Measurements from ENCODE around the gene RYK.
"Not testable (repeated sequence)": the region's sequence is repeated elsewhere in the genome, so short reads cannot be mapped to it uniquely, and the experiment has no call there.

The RYK gene

DNA sequence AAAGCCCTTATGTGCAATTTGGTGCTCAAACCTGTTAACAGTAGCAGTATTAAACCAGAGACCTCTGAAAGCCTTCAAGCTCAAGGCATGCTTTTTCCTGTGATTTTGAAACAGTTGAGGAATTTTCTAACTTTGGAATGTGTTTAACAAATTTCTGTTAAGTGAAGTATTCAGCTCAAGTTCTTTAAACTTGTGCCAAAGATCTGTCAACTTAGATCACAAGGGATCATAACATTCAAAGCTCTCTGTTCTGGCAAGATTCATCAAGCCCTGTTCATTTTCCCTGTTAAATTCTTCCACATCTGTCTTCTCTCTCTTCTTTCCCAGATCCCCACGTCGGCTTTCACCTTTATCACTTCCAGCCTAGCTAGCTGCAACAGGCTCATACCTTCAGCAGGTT is 28.8 kb upstream of the RYK start:
- peaks cover 0 to 13% (median 0%) of the 10 kb centered on the region in 3 experiments for H3K27me3 ChIP-seq (ENCODE audit: control insufficient read depth in 3 of 3, insufficient read depth in 3 of 3, low read depth in 1 of 3, low read length in 3 of 3)
- H3K9ac ChIP-seq (ENCODE audit: low read depth, low read length, poor library complexity), result no peak overlapping the region
- H3K4me3 ChIP-seq (ENCODE audit: low read length in 2 of 2), result no peak overlapping the region
- H2AFZ ChIP-seq (ENCODE audit: low read length), result no peak overlapping the region
- H4K91ac ChIP-seq (ENCODE audit: low read depth, low read length, poor library complexity), result no peak overlapping the region
- no peak overlapping the region for H2BK15ac ChIP-seq (ENCODE audit: low read length)
- H3K23ac ChIP-seq (ENCODE audit: low read depth, low read length, poor library complexity), result no peak overlapping the region
- no peak overlapping the region for H3K27ac ChIP-seq (replicated peaks; ENCODE audit: low read length)
- H3K79me1 ChIP-seq (ENCODE audit: low read depth, low read length), result no peaks in the 10 kb centered on the region
- H2AK5ac ChIP-seq (ENCODE audit: low read depth, low read length), result no peak overlapping the region
- no peak overlapping the region for H4K8ac ChIP-seq (ENCODE audit: low read depth, low read length)
- peaks cover 0 to 3% of the 10 kb centered on the region in 2 donors for H3K9me3 ChIP-seq (replicated peaks in 1 of 2; ENCODE audit: control insufficient read depth in 2 of 2, insufficient read depth in 1 of 2, low read depth in 1 of 2, low read length in 2 of 2)
- H3K14ac ChIP-seq (ENCODE audit: low read length), result no peak overlapping the region
- no peak overlapping the region for H2BK12ac ChIP-seq (ENCODE audit: low read length)
- no peak overlapping the region for H3K4me2 ChIP-seq (ENCODE audit: insufficient read depth, low read length, poor library complexity, severe bottlenecking)
- no peak overlapping the region for H2BK5ac ChIP-seq (ENCODE audit: low read length)
- WGBS, 2 donors (ENCODE audit: extremely low coverage in 2 of 2, insufficient read length in 2 of 2, insufficient replicate concordance in 1 of 2), result no CpG with 5 or more reads among the region's 2 CpGs
- H3K4ac ChIP-seq (ENCODE audit: low read length), result no peak overlapping the region
- DNase-seq (ENCODE audit: low spot score), result no peak
- H3K36me3 ChIP-seq (replicated peaks in 1 of 2; ENCODE audit: control insufficient read depth in 2 of 2, insufficient read depth in 2 of 2, low read length in 2 of 2), result no peaks in the 10 kb centered on the region
- peaks cover 0 to 10% of the 10 kb centered on the region in 2 donors for H3K4me1 ChIP-seq (ENCODE audit: control insufficient read depth in 2 of 2, insufficient read depth in 1 of 2, low read depth in 1 of 2, low read length in 2 of 2)
- no peak overlapping the region for H3K18ac ChIP-seq (ENCODE audit: low read length)
- H2BK120ac ChIP-seq (ENCODE audit: low read depth, low read length), result no peak overlapping the region

DNA sequence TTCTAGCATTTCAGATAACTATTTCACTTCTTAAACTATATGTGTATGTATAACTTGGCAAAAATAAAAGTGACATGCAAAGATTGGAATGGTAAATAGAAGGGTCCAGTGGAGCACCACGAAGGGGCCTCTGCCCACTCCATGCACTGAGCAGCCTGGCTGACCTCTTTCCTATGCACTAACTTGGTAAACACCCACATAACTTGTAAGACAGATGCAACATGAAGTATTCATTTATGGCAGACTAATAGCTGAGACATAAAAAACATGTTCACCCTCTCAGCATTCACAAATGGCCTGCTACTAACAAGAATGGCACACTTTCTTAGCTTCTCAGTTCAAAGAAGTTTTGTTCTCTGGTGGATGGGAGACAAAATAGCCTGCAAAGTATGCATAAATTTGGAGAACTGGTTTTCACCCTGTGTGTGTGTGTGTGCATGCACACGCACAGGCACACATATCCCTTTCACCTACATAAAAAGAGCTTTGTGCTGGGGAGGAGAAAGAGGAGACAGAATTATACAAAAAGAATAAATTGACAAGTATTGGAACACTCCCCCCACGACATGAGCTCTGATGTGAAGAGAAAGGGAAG is 26.5 kb upstream of the RYK start:
- Histone ChIP-seq H4K91ac (ENCODE audit: low read depth, low read length, poor library complexity) (no peak overlapping the region), H3K4me1 (ENCODE audit: control insufficient read depth in 2 of 2, insufficient read depth in 1 of 2, low read depth in 1 of 2, low read length in 2 of 2) (peaks cover 0 to 10% of the 10 kb centered on the region in 2 donors), H2AFZ (ENCODE audit: low read length) (peak overlapping the region; percentile 19), H4K8ac (ENCODE audit: low read depth, low read length) (no peak overlapping the region), H3K4ac (ENCODE audit: low read length) (no peak overlapping the region), H3K9me3 (replicated peaks in 1 of 2; ENCODE audit: control insufficient read depth in 2 of 2, insufficient read depth in 1 of 2, low read depth in 1 of 2, low read length in 2 of 2) (peaks cover 0 to 3% of the 10 kb centered on the region in 2 donors), H3K27ac (replicated peaks; ENCODE audit: low read length) (no peak overlapping the region), H3K4me3 (ENCODE audit: low read length in 2 of 2) (no peak overlapping the region), H3K18ac (ENCODE audit: low read length) (no peak overlapping the region), H3K23ac (ENCODE audit: low read depth, low read length, poor library complexity) (no peak overlapping the region), H2BK12ac (ENCODE audit: low read length) (no peak overlapping the region), H3K4me2 (ENCODE audit: insufficient read depth, low read length, poor library complexity, severe bottlenecking) (no peak overlapping the region), H3K79me1 (ENCODE audit: low read depth, low read length) (no peaks in the 10 kb centered on the region), H3K36me3 (replicated peaks in 1 of 2; ENCODE audit: control insufficient read depth in 2 of 2, insufficient read depth in 2 of 2, low read length in 2 of 2) (no peaks in the 10 kb centered on the region), H2BK120ac (ENCODE audit: low read depth, low read length) (no peak overlapping the region), H3K27me3 (ENCODE audit: control insufficient read depth in 3 of 3, insufficient read depth in 3 of 3, low read depth in 1 of 3, low read length in 3 of 3) (peaks cover 0 to 22% (median 0%) of the 10 kb centered on the region in 3 experiments), H2AK5ac (ENCODE audit: low read depth, low read length) (no peak overlapping the region), H2BK15ac (ENCODE audit: low read length) (no peak overlapping the region), H3K9ac (ENCODE audit: low read depth, low read length, poor library complexity) (no peak overlapping the region), H3K14ac (ENCODE audit: low read length) (no peak overlapping the region), H2BK5ac (ENCODE audit: low read length) (no peak overlapping the region)
- no CpG with 5 or more reads among the region's 3 CpGs for WGBS, 2 donors (ENCODE audit: extremely low coverage in 2 of 2, insufficient read length in 2 of 2, insufficient replicate concordance in 1 of 2)
- no peak for DNase-seq (ENCODE audit: low spot score)

DNA sequence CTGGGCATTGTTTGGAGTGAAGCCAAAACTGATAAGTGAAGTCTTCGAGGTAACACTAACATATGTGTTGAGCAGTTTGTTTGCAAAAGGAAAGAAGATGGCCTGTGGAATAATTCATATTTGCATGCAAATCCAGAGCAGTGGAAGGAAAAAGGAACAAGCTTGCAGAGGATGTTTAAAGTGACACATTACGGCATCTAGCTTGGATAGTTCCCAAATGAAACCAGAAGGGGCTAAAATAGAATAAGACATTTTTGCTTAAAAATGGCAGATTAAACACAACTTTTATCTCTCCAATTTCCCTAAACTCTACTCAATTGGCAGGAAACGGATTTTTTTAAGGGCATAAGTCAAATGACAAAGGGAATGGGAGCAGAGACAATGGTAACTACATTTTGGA is 25.4 kb upstream of the RYK start:
- peaks cover 0 to 31% (median 0%) of the 10 kb centered on the region in 3 experiments for H3K27me3 ChIP-seq (ENCODE audit: control insufficient read depth in 3 of 3, insufficient read depth in 3 of 3, low read depth in 1 of 3, low read length in 3 of 3)
- no peak overlapping the region for H3K4me3 ChIP-seq (ENCODE audit: low read length in 2 of 2)
- no peak overlapping the region for H4K8ac ChIP-seq (ENCODE audit: low read depth, low read length)
- H3K4me1 ChIP-seq (ENCODE audit: control insufficient read depth in 2 of 2, insufficient read depth in 1 of 2, low read depth in 1 of 2, low read length in 2 of 2), result peaks cover 0 to 10% of the 10 kb centered on the region in 2 donors
- no peak overlapping the region for H3K4ac ChIP-seq (ENCODE audit: low read length)
- DNase-seq (ENCODE audit: low spot score), result no peak
- H3K4me2 ChIP-seq (ENCODE audit: insufficient read depth, low read length, poor library complexity, severe bottlenecking), result no peak overlapping the region
- H2BK5ac ChIP-seq (ENCODE audit: low read length), result no peak overlapping the region
- no peak overlapping the region for H4K91ac ChIP-seq (ENCODE audit: low read depth, low read length, poor library complexity)
- H2BK15ac ChIP-seq (ENCODE audit: low read length), result no peak overlapping the region
- no peaks in the 10 kb centered on the region for H3K36me3 ChIP-seq (replicated peaks in 1 of 2; ENCODE audit: control insufficient read depth in 2 of 2, insufficient read depth in 2 of 2, low read length in 2 of 2)
- no peak overlapping the region for H2BK120ac ChIP-seq (ENCODE audit: low read depth, low read length)
- WGBS, 2 donors (ENCODE audit: extremely low coverage in 2 of 2, insufficient read length in 2 of 2, insufficient replicate concordance in 1 of 2), result no CpG with 5 or more reads among the region's 3 CpGs
- no peaks in the 10 kb centered on the region for H3K9me3 ChIP-seq (replicated peaks in 1 of 2; ENCODE audit: control insufficient read depth in 2 of 2, insufficient read depth in 1 of 2, low read depth in 1 of 2, low read length in 2 of 2)
- H2AFZ ChIP-seq (ENCODE audit: low read length), result no peak overlapping the region
- H3K18ac ChIP-seq (ENCODE audit: low read length), result no peak overlapping the region
- H2BK12ac ChIP-seq (ENCODE audit: low read length), result no peak overlapping the region
- H2AK5ac ChIP-seq (ENCODE audit: low read depth, low read length), result no peak overlapping the region
- no peak overlapping the region for H3K9ac ChIP-seq (ENCODE audit: low read depth, low read length, poor library complexity)
- H3K23ac ChIP-seq (ENCODE audit: low read depth, low read length, poor library complexity), result no peak overlapping the region
- H3K14ac ChIP-seq (ENCODE audit: low read length), result no peak overlapping the region
- H3K27ac ChIP-seq (replicated peaks; ENCODE audit: low read length), result no peak overlapping the region
- H3K79me1 ChIP-seq (ENCODE audit: low read depth, low read length), result no peaks in the 10 kb centered on the region

DNA sequence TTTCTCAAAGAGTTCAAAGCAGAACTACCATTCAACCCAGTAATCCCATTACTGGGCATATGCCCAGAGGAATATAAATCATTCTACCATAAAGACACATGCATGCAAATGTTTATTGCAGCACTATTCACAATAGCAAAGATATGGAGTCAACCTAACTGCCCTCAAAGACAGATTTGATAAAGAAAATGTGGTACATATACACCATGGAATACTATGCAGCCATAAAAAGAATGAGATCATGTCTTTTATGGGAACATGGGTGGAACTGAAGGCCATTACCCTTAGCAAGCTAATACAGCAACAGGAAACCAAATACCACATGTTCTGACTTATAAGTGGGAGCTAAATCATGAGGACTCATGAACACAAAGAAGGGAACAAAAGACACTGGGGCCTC is 24.5 kb upstream of the RYK start:
- not testable (repeated sequence) for H3K4me2 ChIP-seq (ENCODE audit: insufficient read depth, low read length, poor library complexity, severe bottlenecking); H2BK120ac ChIP-seq (ENCODE audit: low read depth, low read length); H3K18ac ChIP-seq (ENCODE audit: low read length); H2AFZ ChIP-seq (ENCODE audit: low read length); H2BK5ac ChIP-seq (ENCODE audit: low read length); H2AK5ac ChIP-seq (ENCODE audit: low read depth, low read length); H3K36me3 ChIP-seq (replicated peaks in 1 of 2; ENCODE audit: control insufficient read depth in 2 of 2, insufficient read depth in 2 of 2, low read length in 2 of 2); H4K8ac ChIP-seq (ENCODE audit: low read depth, low read length); H4K91ac ChIP-seq (ENCODE audit: low read depth, low read length, poor library complexity); H2BK15ac ChIP-seq (ENCODE audit: low read length); DNase-seq (ENCODE audit: low spot score); H2BK12ac ChIP-seq (ENCODE audit: low read length); H3K14ac ChIP-seq (ENCODE audit: low read length); H3K4me1 ChIP-seq (ENCODE audit: control insufficient read depth in 2 of 2, insufficient read depth in 1 of 2, low read depth in 1 of 2, low read length in 2 of 2); H3K79me1 ChIP-seq (ENCODE audit: low read depth, low read length); H3K9me3 ChIP-seq (replicated peaks in 1 of 2; ENCODE audit: control insufficient read depth in 2 of 2, insufficient read depth in 1 of 2, low read depth in 1 of 2, low read length in 2 of 2); H3K23ac ChIP-seq (ENCODE audit: low read depth, low read length, poor library complexity); H3K4ac ChIP-seq (ENCODE audit: low read length); H3K27ac ChIP-seq (replicated peaks; ENCODE audit: low read length); H3K4me3 ChIP-seq (ENCODE audit: low read length in 2 of 2); H3K9ac ChIP-seq (ENCODE audit: low read depth, low read length, poor library complexity)
- H3K27me3 ChIP-seq (ENCODE audit: control insufficient read depth in 3 of 3, insufficient read depth in 3 of 3, low read depth in 1 of 3, low read length in 3 of 3), result peaks cover 0 to 32% (median 0%) of the 10 kb centered on the region in 3 experiments

Measured in neuronal stem cell (in vitro differentiated cells).